Fibroblast of lung (primary cell): Measurements from ENCODE around the gene TP53BP2. TPM values are rescaled to one million over a fixed set of nuclear protein-coding genes. Genes with fewer than 3 reads are reported as not detected.

Experiments
- DNase-seq, 2 donors: peaks; one replicate each; pipeline versions ENCODE4 v3.0.0 to v3.0.0-alpha.2; 2010; ENCODE audit warnings: low read depth in 2 of 2
- H2AFZ ChIP-seq: 2 replicates; pipeline ENCODE4 v1.5.1; 2012; ENCODE audit warnings: low read length, control low read depth, inconsistent platforms
- H3K27ac ChIP-seq: 2 replicates; pipeline ENCODE4 v1.5.1; 2011; ENCODE audit warnings: low read length, control low read depth; ENCODE audit not compliant: insufficient read depth
- H3K27me3 ChIP-seq: 2 replicates; pipeline ENCODE4 v1.5.1; 2011; ENCODE audit warnings: mild to moderate bottlenecking, low read length; ENCODE audit not compliant: control insufficient read depth, insufficient read depth
- H3K36me3 ChIP-seq: 2 replicates; pipeline ENCODE4 v1.5.1; 2011; ENCODE audit warnings: low read length; ENCODE audit not compliant: control insufficient read depth, insufficient read depth
- H3K4me1 ChIP-seq: 2 replicates; pipeline ENCODE4 v1.5.1; 2011; ENCODE audit warnings: low read length; ENCODE audit not compliant: control insufficient read depth, insufficient read depth; ENCODE audit errors: extremely low read depth
- H3K4me2 ChIP-seq: 2 replicates; pipeline ENCODE4 v1.5.1; 2011; ENCODE audit warnings: low read length, control low read depth; ENCODE audit not compliant: insufficient read depth; ENCODE audit errors: extremely low read depth
- H3K4me3 ChIP-seq, 4 experiments: fragments of 200-600 bp in 1 of 4; sonication (generic) in 1 of 4; replicated peaks in 1 of 4; 2 replicates each; pipeline ENCODE4 v1.5.1; 2011 to 2016; ENCODE audit warnings: low read length in 4 of 4, low read depth in 3 of 4, mild to moderate bottlenecking in 3 of 4, control low read depth in 2 of 4, inconsistent platforms in 1 of 4, mixed read lengths in 1 of 4; ENCODE audit not compliant: insufficient read depth in 1 of 4; ENCODE audit errors: control extremely low read depth in 1 of 4
- H3K79me2 ChIP-seq: 2 replicates; pipeline ENCODE4 v1.5.1; 2012; ENCODE audit warnings: mild to moderate bottlenecking, low read length, inconsistent platforms; ENCODE audit not compliant: control insufficient read depth, insufficient read depth
- H3K9ac ChIP-seq: 2 replicates; pipeline ENCODE4 v1.5.1; 2011; ENCODE audit warnings: mild to moderate bottlenecking, low read length, control low read depth; ENCODE audit not compliant: insufficient read depth
- H3K9me3 ChIP-seq: 2 replicates; pipeline ENCODE4 v1.5.1; 2012; ENCODE audit warnings: low read depth, low read length; ENCODE audit not compliant: control insufficient read depth, insufficient read depth
- H4K20me1 ChIP-seq: 2 replicates; pipeline ENCODE4 v1.5.1; 2011; ENCODE audit warnings: low read length; ENCODE audit not compliant: control insufficient read depth, insufficient read depth; ENCODE audit errors: extremely low read depth
- EZH2 ChIP-seq: IDR thresholded peaks from 2 replicates; pipeline ENCODE4 v1.5.1; 2012; ENCODE audit warnings: low read length, control low read depth, mild to moderate bottlenecking; ENCODE audit errors: missing control alignments
- polyA plus RNA-seq, 2 donors: library from polyadenylated mRNA; depleted of rRNA in 1 of 2; stranded (reverse) in 1 of 2; unstranded in 1 of 2; fragments of >200 nt; gene quantifications; 2 replicates each; pipeline ENCODE4 v1.2.1, GENCODE V29; 2011 to 2012; ENCODE audit warnings: missing spikeins in 1 of 2
- total RNA-seq: library from RNA; depleted of rRNA; stranded (reverse); fragments of >200 nt; gene quantifications from 2 replicates; pipeline ENCODE4 v1.2.1, GENCODE V29; 2014
- TF ChIP-seq, protein P1 (sequence below), 2 donors: IDR thresholded peaks in 1 of 2; conservative IDR thresholded peaks in 1 of 2; 1 replicate in 1 of 2; 2 replicates in 1 of 2; pipeline ENCODE4 v1.5.1; 2011 to 2012; ENCODE audit warnings: low read length in 2 of 2, control low read depth in 1 of 2, inconsistent platforms in 1 of 2, low read depth in 1 of 2, mild to moderate bottlenecking in 1 of 2

TP53BP2 gene
- total and polyA plus RNA-seq, 2 donors (not counting 1 experiment from before 2014, with no cell fraction given), result 28.4 to 30.4 TPM

DNA sequence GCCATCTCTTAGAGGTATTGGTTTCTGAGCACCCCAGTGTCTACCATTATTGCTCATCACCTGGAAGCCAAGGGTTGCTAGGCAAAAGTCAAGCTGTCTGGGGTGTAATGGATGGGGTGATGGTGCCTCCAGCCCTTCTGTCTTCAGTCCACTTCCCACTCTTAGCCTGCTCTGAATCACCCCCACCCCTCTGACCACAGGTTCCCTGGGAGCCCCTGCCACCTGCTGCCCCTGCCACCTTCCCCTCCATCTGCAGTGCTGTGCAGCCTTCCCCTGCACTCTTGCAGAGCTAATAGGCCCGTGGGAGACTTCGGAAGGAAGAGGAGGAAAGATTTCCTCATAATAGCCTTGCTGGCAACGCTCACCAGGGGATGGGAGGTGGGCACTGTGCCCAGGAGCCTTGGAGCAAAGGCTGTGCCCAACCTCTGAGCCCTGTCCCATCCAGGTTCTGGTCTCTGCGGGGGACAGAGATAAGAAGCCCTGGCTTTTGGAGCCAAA is 97.9 kb downstream of the TP53BP2 start:
- Histone ChIP-seq H3K27ac (peak overlapping the region; percentile 50), H3K4me2 (peak overlapping the region; percentile 48)

DNA sequence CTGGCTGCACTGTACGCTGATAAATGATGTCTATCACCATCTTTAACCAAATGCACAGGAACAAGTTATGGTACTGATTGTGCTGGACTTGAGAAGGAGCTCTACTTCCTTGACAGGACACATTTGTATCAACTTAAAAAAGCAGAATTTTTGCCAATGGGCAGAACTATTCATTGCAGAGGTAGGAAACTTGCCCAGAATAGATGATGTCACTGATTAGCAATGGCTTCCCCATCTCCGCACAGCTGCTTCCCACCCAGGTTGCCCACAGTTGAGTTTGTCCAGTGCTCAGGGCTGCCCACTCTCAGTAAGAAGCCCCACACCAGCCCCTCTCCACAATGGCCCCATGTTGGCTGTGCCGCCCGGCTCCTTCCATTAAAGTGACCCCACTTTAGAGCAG is 100.0 kb downstream of the TP53BP2 start:
- Histone ChIP-seq H3K4me3 (no peak overlapping the region), H3K4me2 (peak overlapping the region; percentile 15), H3K9ac (no peak overlapping the region), H2AFZ (no peak overlapping the region), H3K27me3 (no peaks in the 10 kb centered on the region), H3K9me3 (no peaks in the 10 kb centered on the region), H3K27ac (peak overlapping the region; percentile 36), H3K4me1 (peaks cover 35% of the 10 kb centered on the region), H4K20me1 (no peaks in the 10 kb centered on the region), H3K79me2 (peaks cover 50% of the 10 kb centered on the region), H3K36me3 (peaks cover 41% of the 10 kb centered on the region)
- DNase-seq, result peak; percentile 71 to 79
- TF ChIP-seq, protein P1, sequence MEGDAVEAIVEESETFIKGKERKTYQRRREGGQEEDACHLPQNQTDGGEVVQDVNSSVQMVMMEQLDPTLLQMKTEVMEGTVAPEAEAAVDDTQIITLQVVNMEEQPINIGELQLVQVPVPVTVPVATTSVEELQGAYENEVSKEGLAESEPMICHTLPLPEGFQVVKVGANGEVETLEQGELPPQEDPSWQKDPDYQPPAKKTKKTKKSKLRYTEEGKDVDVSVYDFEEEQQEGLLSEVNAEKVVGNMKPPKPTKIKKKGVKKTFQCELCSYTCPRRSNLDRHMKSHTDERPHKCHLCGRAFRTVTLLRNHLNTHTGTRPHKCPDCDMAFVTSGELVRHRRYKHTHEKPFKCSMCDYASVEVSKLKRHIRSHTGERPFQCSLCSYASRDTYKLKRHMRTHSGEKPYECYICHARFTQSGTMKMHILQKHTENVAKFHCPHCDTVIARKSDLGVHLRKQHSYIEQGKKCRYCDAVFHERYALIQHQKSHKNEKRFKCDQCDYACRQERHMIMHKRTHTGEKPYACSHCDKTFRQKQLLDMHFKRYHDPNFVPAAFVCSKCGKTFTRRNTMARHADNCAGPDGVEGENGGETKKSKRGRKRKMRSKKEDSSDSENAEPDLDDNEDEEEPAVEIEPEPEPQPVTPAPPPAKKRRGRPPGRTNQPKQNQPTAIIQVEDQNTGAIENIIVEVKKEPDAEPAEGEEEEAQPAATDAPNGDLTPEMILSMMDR (conservative IDR thresholded peaks at IDR 0.05 in 1 of 2, IDR thresholded peaks at IDR 0.05 in 1 of 2; ENCODE audit: low read depth in 1 of 2, low read length in 2 of 2), result no peak
- TF ChIP-seq EZH2, result no peak

More for the DNA sequence above, 97.9 kb downstream of the TP53BP2 start:
- no peak overlapping the region for H3K9ac ChIP-seq
- peak; percentile 34 to 72 for DNase-seq
- peaks cover 32% of the 10 kb centered on the region for H3K4me1 ChIP-seq
- TF ChIP-seq, protein P1 (conservative IDR thresholded peaks at IDR 0.05 in 1 of 2, IDR thresholded peaks at IDR 0.05 in 1 of 2; ENCODE audit: low read depth in 1 of 2, low read length in 2 of 2), result no peak
- TF ChIP-seq EZH2, result no peak
- no peaks in the 10 kb centered on the region for H4K20me1 ChIP-seq
- H2AFZ ChIP-seq, result no peak overlapping the region
- peaks cover 50% of the 10 kb centered on the region for H3K36me3 ChIP-seq
- H3K9me3 ChIP-seq, result no peaks in the 10 kb centered on the region
- H3K4me3 ChIP-seq, result no peak overlapping the region
- H3K79me2 ChIP-seq, result peaks cover 38% of the 10 kb centered on the region
- H3K27me3 ChIP-seq, result no peaks in the 10 kb centered on the region

DNA sequence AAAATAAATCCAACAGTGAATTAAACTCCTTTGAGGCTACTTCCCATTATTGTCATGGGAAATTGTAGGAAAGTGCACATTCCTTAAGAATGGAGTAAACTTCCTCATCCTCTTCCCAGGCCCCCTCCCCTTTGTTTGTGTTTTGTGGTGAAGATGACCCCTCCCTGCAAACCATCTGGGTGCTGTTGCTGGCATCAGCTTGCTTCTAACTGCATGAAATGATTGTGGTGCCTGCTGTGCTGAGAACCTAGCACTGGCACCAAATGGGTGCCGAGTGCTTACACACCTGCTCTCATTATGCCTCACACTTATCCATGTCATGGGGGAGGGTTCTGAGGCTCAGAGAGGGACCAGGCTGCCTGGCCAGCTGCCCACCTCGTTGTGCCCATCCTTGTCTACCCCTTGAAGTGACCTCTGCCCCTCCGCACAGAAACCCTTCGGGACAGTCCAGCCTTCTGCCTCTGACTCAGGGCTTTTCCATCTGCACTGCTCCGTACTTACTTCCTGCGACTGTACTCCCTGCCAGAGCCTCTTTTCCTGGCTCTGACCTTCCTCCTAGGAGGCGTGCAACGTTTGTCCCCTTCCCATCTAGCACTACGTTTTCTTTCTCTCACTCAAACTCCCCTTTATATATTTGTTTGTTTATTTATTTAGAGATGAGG is 102.8 kb downstream of the TP53BP2 start:
- DNase-seq, result no peak

More for the DNA sequence above, 102.8 kb downstream of the TP53BP2 start:
- Histone ChIP-seq H3K9me3 (no peaks in the 10 kb centered on the region), H3K4me3 (no peak overlapping the region), H3K27ac (no peak overlapping the region), H3K79me2 (peaks cover 60% of the 10 kb centered on the region), H3K4me1 (peaks cover 23% of the 10 kb centered on the region), H3K36me3 (peaks cover 36% of the 10 kb centered on the region), H4K20me1 (no peaks in the 10 kb centered on the region), H2AFZ (no peak overlapping the region), H3K27me3 (no peaks in the 10 kb centered on the region), H3K9ac (no peak overlapping the region), H3K4me2 (no peak overlapping the region)
- no peak for TF ChIP-seq EZH2
- TF ChIP-seq, protein P1 (conservative IDR thresholded peaks at IDR 0.05 in 1 of 2, IDR thresholded peaks at IDR 0.05 in 1 of 2; ENCODE audit: low read depth in 1 of 2, low read length in 2 of 2), result no peak
